Measurements from ENCODE around the gene PRKCD. TPM values are rescaled to one million over a fixed set of nuclear protein-coding genes. Genes with fewer than 3 reads are reported as not detected.

Gene PRKCD
- polyA plus RNA-seq, 3 donors, result 123 to 329 (median 158) TPM

DNA sequence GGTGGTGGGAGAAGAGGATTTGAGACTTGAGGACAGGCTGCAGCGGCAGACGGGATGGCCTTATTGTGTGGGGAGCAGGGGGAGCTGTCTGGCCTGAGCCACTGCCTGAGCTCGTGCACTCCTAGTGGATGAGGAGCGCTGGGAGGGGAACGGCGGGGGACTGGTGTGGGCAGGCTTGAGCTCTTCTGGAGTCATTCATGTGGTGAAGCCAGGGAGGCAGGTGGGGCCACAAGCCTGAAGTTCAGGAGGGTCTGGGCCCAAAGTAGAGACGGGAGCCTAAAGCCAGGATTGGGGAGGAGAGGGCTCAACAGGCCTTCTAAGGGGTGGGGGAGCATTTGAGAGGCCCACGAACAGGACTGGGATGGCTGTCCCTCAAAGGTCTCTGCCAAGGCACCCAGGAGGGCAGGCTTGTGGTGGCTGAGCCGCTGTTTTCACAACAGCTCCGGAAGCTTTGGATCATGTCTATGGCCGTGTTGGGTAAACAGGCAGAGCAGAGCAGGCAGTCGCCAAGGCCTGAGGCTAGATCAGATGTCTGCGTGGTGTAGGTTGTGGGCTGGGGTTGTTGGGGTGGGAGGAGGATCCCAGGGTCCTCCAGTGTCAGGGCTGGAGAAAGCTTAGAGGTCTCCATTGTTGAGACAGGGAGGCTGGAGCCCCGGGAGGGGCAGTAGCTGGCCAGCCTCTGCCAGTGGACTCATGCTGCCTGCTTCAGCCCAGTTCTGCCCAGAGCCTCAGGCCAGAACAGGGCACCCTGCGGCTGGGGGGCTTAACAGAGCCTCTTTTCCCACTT is 8.2 kb downstream of the PRKCD start:
- H4K20me1 ChIP-seq (ENCODE audit: insufficient read depth, low read length), result peaks cover 100% of the 10 kb centered on the region
- H3K9me3 ChIP-seq (replicated peaks in 1 of 2; ENCODE audit: control insufficient read depth in 1 of 2, insufficient read depth in 1 of 2, low read length in 2 of 2), result no peaks in the 10 kb centered on the region
- H2AFZ ChIP-seq (ENCODE audit: insufficient read depth, low read depth, low read length, poor library complexity, severe bottlenecking), result no peak overlapping the region
- Mint-ChIP-seq H3K4me1 (peaks cover 99% of the 10 kb centered on the region), H3K27me3 (ENCODE audit: low read depth in 3 of 3) (peaks cover 0 to 3% (median 0%) of the 10 kb centered on the region in 3 donors), H3K9me3 (peaks cover 0 to 1% (median 0%) of the 10 kb centered on the region in 7 donors), H3K4me3 (peak overlapping the region; percentile 94 to 96), H3K36me3 (peaks cover 36 to 70% of the 10 kb centered on the region in 2 donors), H3K27ac (peak overlapping the region; percentile 91 to 99 (median 97))
- intact Hi-C loops (cut with micrococcal nuclease), result loop anchor here (5.0 to 10.0 kb wide), 2 partner anchors 37 to 54 kb away; partner anchors contain the start of gene RFT1 (in 2 of the 2)
- peak overlapping the region; percentile 78 to 93 for H3K27ac ChIP-seq (ENCODE audit: low read depth in 1 of 2, low read length in 2 of 2)
- peaks cover 98 to 100% of the 10 kb centered on the region in 2 donors for H3K4me1 ChIP-seq (ENCODE audit: control insufficient read depth in 1 of 2, insufficient read depth in 2 of 2, low read length in 2 of 2)
- 4% methylated on average over 15 of the region's 15 CpGs for WGBS (ENCODE audit: insufficient coverage)
- H3K9ac ChIP-seq (ENCODE audit: insufficient read depth, low read length, poor library complexity, severe bottlenecking), result peak overlapping the region; percentile 75
- TF ChIP-seq, protein P1, sequence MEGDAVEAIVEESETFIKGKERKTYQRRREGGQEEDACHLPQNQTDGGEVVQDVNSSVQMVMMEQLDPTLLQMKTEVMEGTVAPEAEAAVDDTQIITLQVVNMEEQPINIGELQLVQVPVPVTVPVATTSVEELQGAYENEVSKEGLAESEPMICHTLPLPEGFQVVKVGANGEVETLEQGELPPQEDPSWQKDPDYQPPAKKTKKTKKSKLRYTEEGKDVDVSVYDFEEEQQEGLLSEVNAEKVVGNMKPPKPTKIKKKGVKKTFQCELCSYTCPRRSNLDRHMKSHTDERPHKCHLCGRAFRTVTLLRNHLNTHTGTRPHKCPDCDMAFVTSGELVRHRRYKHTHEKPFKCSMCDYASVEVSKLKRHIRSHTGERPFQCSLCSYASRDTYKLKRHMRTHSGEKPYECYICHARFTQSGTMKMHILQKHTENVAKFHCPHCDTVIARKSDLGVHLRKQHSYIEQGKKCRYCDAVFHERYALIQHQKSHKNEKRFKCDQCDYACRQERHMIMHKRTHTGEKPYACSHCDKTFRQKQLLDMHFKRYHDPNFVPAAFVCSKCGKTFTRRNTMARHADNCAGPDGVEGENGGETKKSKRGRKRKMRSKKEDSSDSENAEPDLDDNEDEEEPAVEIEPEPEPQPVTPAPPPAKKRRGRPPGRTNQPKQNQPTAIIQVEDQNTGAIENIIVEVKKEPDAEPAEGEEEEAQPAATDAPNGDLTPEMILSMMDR (IDR thresholded peaks at IDR 0.05), result no peak
- H3K4me3 ChIP-seq (replicated peaks in 1 of 3; ENCODE audit: low read depth in 2 of 3, low read length in 3 of 3), result peak overlapping the region; percentile 44 to 93 (median 63)
- DNase-seq, result peak; percentile 44 to 63 (median 54)
- peaks cover 43 to 49% of the 10 kb centered on the region in 2 donors for H3K36me3 ChIP-seq (replicated peaks in 1 of 2; ENCODE audit: control insufficient read depth in 1 of 2, insufficient read depth in 2 of 2, low read length in 2 of 2)
- H3K27me3 ChIP-seq (ENCODE audit: control insufficient read depth in 2 of 2, insufficient read depth in 2 of 2, low read length in 2 of 2), result no peaks in the 10 kb centered on the region
- H3K4me2 ChIP-seq (replicated peaks; ENCODE audit: extremely low read depth, low read length, poor library complexity, severe bottlenecking), result peak overlapping the region; percentile 99
- H3K79me2 ChIP-seq (ENCODE audit: insufficient read depth, low read length), result peaks cover 100% of the 10 kb centered on the region

DNA sequence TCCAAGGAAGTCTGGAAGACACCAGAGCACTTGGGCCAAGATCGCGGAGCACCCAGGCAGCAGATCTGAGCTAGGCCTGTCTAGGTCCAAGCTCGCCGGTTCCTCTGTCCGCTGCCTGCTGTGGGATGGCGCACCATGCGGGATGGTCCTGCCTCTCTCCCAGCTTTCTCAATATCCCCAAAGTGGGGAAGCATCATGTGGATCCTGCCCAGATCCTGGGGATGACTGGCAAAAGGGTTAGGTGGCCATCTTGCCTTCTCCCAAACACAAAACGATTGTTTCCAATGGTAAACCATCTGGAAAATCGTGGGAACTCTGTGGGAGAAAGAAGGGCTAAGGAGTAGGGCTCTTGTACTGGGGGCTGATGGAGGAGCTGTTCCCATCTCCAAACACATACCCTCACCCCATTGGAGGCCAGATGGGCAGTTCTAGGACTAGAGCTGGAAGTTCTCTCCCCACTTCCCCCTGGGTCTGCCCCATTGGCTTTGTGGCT is 8.9 kb downstream of the PRKCD start:
- Histone ChIP-seq H3K79me2 (ENCODE audit: insufficient read depth, low read length) (peaks cover 100% of the 10 kb centered on the region), H3K4me3 (replicated peaks in 1 of 3; ENCODE audit: low read depth in 2 of 3, low read length in 3 of 3) (peak overlapping the region; percentile 44 to 93 (median 63)), H3K27me3 (ENCODE audit: control insufficient read depth in 2 of 2, insufficient read depth in 2 of 2, low read length in 2 of 2) (no peaks in the 10 kb centered on the region), H3K4me2 (replicated peaks; ENCODE audit: extremely low read depth, low read length, poor library complexity, severe bottlenecking) (peak overlapping the region; percentile 99), H3K36me3 (replicated peaks in 1 of 2; ENCODE audit: control insufficient read depth in 1 of 2, insufficient read depth in 2 of 2, low read length in 2 of 2) (peaks cover 45 to 55% of the 10 kb centered on the region in 2 donors), H3K4me1 (ENCODE audit: control insufficient read depth in 1 of 2, insufficient read depth in 2 of 2, low read length in 2 of 2) (peaks cover 98 to 100% of the 10 kb centered on the region in 2 donors), H3K9me3 (replicated peaks in 1 of 2; ENCODE audit: control insufficient read depth in 1 of 2, insufficient read depth in 1 of 2, low read length in 2 of 2) (no peaks in the 10 kb centered on the region), H3K27ac (ENCODE audit: low read depth in 1 of 2, low read length in 2 of 2) (peak overlapping the region; percentile 78 to 93), H3K9ac (ENCODE audit: insufficient read depth, low read length, poor library complexity, severe bottlenecking) (peak overlapping the region; percentile 75), H2AFZ (ENCODE audit: insufficient read depth, low read depth, low read length, poor library complexity, severe bottlenecking) (no peak overlapping the region), H4K20me1 (ENCODE audit: insufficient read depth, low read length) (peaks cover 100% of the 10 kb centered on the region)
- intact Hi-C loops (cut with micrococcal nuclease), result loop anchor here (5.0 to 10.0 kb wide), 2 partner anchors 38 to 55 kb away; partner anchors contain the start of gene RFT1 (in 2 of the 2)
- H3K4me3 Mint-ChIP-seq, result peak overlapping the region; percentile 94 to 96
- H3K27ac Mint-ChIP-seq, result peak overlapping the region; percentile 91 to 99 (median 97)
- TF ChIP-seq, protein P1 (IDR thresholded peaks at IDR 0.05), result no peak
- peaks cover 32 to 74% of the 10 kb centered on the region in 2 donors for H3K36me3 Mint-ChIP-seq
- H3K27me3 Mint-ChIP-seq (ENCODE audit: low read depth in 3 of 3), result peaks cover 0 to 3% (median 0%) of the 10 kb centered on the region in 3 donors
- 54% methylated on average over 5 of the region's 9 CpGs for WGBS (ENCODE audit: insufficient coverage)
- DNase-seq, result peak in 1 of 3 donors; percentile 87
- peaks cover 0 to 1% (median 0%) of the 10 kb centered on the region in 7 donors for H3K9me3 Mint-ChIP-seq
- H3K4me1 Mint-ChIP-seq, result peaks cover 96% of the 10 kb centered on the region
